BE2C (cell line): ENCODE data around the gene ARL6IP5.

Experiments
- DNase-seq: peaks from one replicate; pipeline ENCODE4 v3.0.0-alpha.2; 2020
- H3K27me3 ChIP-seq: fragments of 250-450 bp; sonication (Bioruptor Pico); 2 replicates; pipeline ENCODE4 v1.5.1; 2020; ENCODE audit warnings: mild to moderate bottlenecking
- H3K36me3 ChIP-seq: fragments of 250-450 bp; sonication (Bioruptor Pico); 2 replicates; pipeline ENCODE4 v1.5.1; 2020; ENCODE audit warnings: mild to moderate bottlenecking
- H3K4me1 ChIP-seq: fragments of 250-450 bp; sonication (Bioruptor Pico); 2 replicates; pipeline ENCODE4 v1.5.1; 2020
- H3K4me3 ChIP-seq: 2 replicates; pipeline ENCODE4 v1.5.1; 2011; ENCODE audit warnings: low read depth, low read length
- H3K9me3 ChIP-seq: fragments of 250-450 bp; sonication (Bioruptor Pico); 2 replicates; pipeline ENCODE4 v1.5.1; 2020
- TF ChIP-seq, protein P1 (sequence below): IDR thresholded peaks from 2 replicates; pipeline ENCODE4 v1.5.1; 2012; ENCODE audit warnings: mild to moderate bottlenecking, low read depth, low read length

The ARL6IP5 gene

DNA sequence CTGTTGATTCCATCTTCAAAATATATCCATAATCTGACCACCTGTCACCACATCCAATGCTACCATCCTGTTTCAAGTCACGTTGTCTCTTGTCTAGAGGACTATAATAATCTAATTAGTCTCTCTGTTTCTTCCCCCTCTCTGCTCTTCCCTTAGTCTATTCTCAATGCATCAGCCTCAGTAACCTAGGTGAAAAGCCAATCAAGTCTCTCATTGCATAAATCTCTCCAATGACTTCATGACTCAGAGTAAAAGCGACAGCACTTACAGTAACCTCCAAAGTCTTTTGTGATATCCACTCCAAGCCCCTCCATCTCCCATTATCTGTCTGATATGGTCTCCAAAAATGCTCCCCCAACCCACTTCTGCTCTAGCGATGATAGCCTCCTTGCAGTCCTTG, 11.8 kb upstream of the ARL6IP5 start:
- H3K4me3 ChIP-seq: no peak overlapping the region
- no peak for DNase-seq
- H3K36me3 ChIP-seq: peaks cover 24% of the 10 kb centered on the region
- H3K27me3 ChIP-seq: no peaks in the 10 kb centered on the region
- TF ChIP-seq, protein P1, sequence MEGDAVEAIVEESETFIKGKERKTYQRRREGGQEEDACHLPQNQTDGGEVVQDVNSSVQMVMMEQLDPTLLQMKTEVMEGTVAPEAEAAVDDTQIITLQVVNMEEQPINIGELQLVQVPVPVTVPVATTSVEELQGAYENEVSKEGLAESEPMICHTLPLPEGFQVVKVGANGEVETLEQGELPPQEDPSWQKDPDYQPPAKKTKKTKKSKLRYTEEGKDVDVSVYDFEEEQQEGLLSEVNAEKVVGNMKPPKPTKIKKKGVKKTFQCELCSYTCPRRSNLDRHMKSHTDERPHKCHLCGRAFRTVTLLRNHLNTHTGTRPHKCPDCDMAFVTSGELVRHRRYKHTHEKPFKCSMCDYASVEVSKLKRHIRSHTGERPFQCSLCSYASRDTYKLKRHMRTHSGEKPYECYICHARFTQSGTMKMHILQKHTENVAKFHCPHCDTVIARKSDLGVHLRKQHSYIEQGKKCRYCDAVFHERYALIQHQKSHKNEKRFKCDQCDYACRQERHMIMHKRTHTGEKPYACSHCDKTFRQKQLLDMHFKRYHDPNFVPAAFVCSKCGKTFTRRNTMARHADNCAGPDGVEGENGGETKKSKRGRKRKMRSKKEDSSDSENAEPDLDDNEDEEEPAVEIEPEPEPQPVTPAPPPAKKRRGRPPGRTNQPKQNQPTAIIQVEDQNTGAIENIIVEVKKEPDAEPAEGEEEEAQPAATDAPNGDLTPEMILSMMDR: no peak
- H3K9me3 ChIP-seq: no peaks in the 10 kb centered on the region
- peaks cover 12% of the 10 kb centered on the region for H3K4me1 ChIP-seq

DNA sequence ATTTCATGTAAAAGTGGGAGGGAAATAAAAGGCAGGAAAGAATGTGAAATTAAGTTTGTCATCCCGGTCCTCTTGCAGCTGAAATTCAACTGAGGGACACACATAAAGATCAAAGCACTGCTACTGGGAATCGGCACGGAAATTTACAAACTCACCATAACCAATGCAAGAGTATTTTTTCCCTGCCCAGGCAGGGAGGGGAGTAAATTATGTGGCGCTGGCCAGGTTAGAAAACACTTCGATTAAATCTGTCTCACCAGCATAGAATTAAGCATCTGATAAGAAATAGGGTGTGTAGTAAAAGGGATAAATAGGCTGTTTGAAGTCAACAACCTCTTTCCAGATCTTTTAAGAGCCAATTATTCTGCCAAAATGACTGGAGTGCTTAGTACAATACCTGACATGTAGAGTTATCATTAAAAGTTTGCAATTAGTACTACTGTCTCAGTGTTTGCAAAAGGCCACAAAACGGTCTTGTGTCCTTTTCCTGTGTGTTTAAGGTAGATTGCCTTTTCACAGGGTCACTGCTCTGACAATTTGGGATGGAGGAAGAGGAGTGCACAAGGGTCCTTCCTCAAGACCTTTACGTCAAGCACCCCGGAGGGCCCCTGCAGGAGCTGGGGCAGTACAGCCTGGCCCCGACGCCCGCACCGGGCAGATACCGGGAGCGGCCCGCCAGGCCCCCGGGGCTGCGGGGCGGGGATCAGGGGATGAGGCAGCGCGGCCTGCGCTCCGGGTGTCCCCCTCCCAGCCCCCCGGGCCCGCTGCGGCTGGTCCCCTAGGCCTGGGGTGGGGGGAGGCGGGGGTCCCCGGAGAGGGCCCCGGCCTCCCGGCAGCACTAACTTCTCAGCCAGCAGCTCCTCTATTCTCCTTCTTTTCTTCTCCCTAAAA, 5.2 kb upstream of the ARL6IP5 start:
- TF ChIP-seq, protein P1: no peak
- no peaks in the 10 kb centered on the region for H3K27me3 ChIP-seq
- peak overlapping the region; percentile 81 for H3K4me3 ChIP-seq
- H3K36me3 ChIP-seq: no peaks in the 10 kb centered on the region; the same call in 1 of the 2 replicates
- H3K4me1 ChIP-seq: no peaks in the 10 kb centered on the region; the same call in 1 of the 2 replicates
- peak; percentile 33 for DNase-seq
- H3K9me3 ChIP-seq: no peaks in the 10 kb centered on the region

DNA sequence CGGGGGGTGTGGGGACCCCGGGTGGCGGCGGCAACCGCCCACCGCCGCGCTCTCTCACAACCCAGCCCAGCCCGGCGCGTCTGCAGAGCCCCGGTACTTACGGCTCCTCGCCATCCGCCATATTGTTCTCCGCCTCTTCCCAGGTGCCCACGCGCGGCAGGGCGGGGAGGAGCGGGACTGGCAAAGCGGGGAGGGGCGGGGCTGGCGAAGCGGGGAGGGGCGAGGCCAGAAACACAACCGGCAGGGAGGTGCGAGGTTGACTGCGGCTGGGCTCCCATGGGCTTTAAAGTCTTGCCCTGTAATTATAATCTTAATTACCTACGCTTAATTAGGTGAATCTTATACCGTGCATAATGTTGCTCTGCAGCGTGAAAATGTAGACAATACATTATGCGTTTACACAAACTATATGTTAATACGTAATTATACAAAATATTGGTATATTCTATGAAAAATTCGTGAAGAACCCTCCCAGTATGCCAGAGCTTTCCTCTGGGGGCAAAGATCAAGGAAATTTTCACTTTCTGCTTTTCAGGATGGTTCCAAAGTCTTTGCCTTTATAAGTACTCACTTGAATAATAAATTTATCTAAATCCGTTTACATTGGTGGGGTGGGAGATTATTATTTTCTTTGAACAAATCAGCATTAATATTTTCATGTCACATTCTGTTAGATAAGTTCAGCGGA, 4.4 kb upstream of the ARL6IP5 start, which contains the start of gene UBA3:
Gene UBA3 (minus strand): TSS at position 133 of the 688 bp plus-strand sequence. CDS start 12 bp downstream, at position 121.
- Histone ChIP-seq H3K4me3 (peak within 1 kb of the TSS; percentile 81), H3K27me3 (no peaks in the 10 kb centered on the region), H3K36me3 (no peaks in the 10 kb centered on the region; the same call in 1 of the 2 replicates), H3K4me1 (no peaks in the 10 kb centered on the region; the same call in 1 of the 2 replicates), H3K9me3 (no peaks in the 10 kb centered on the region)
- peak; percentile 95 for DNase-seq
- TF ChIP-seq, protein P1: no peak

DNA sequence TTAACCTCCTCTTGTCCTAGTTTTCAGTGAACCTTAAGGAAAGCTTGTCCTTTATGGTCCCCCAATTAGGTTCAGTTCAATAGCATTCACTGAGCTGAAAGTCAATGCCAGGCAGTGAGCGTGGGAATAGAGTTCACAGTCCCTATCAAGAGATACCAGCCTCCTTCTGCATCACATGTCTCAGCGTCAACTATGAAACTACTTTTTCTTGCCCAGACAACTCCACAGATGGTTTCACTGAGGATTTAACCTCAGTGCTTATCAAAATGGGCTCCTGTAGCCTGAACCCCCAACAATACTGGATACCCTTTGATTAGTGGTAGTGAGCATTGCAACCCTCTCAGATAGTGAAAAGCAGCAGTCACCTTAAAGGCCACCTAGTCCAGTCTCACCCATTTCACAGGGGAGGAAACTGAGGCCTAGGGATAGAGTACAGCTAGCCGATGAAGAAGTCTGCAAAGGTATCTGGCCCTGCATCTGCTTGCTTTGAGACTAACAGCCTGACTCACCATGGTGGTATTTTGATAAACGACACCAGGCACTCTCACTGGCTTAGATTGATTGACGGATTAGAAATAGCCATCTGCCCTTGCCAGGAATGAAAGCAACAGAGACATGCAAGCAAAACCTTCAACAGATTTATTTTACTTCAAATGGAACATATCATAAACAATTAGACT, 3.0 kb upstream of the ARL6IP5 start:
- peak; percentile 49 for DNase-seq
- no peaks in the 10 kb centered on the region; the same call in 1 of the 2 replicates for H3K4me1 ChIP-seq

DNA sequence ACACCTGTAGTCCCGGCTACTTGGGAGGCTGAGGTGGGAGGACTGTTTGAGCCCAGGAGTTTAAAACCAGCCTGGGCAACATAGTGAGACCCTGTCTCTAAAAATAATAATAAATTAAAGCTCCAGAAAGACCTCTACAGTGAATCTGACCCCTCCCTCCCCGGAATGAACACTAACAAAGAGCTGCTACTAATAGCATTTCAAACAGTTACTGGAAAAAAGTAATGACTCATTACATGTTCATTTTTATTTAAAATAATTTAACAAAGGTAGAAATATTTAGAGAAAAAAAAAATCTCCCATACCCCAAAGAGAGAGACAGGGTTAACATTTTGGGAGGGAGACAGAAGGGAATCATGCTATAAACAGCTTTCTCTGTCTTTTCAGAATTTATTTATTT, 2.4 kb upstream of the ARL6IP5 start:
- no peaks in the 10 kb centered on the region for H3K27me3 ChIP-seq
- H3K36me3 ChIP-seq: no peaks in the 10 kb centered on the region
- TF ChIP-seq, protein P1: no peak
- H3K4me1 ChIP-seq: no peaks in the 10 kb centered on the region; the same call in 1 of the 2 replicates
- no peak overlapping the region for H3K4me3 ChIP-seq
- no peaks in the 10 kb centered on the region for H3K9me3 ChIP-seq
- no peak for DNase-seq

More for the DNA sequence above, 3.0 kb upstream of the ARL6IP5 start:
- H3K27me3 ChIP-seq: no peaks in the 10 kb centered on the region
- TF ChIP-seq, protein P1: no peak
- H3K9me3 ChIP-seq: no peaks in the 10 kb centered on the region
- no peak overlapping the region for H3K4me3 ChIP-seq
- no peaks in the 10 kb centered on the region for H3K36me3 ChIP-seq
